ENCODE data around the gene ALDH1A2.
"Not testable (repeated sequence)": the region's sequence is repeated elsewhere in the genome, so short reads cannot be mapped to it uniquely, and the experiment has no call there.

Gene ALDH1A2

GRCh38 chr15:58038426-58039078, 27.0 kb downstream of the ALDH1A2 start:
- TF ChIP-seq CTCF (IDR thresholded peaks at IDR 0.05; ENCODE audit: extremely low read depth, insufficient read depth, missing control alignments), result no peak
- in situ Hi-C loops (cut with MboI; ENCODE audit: low pct_unique_long_range_greater_than_20kb, low sequenced_read_pairs, unreplicated experiment), result no loop called here
- DNase-seq (ENCODE audit: low spot score), result no peak

- TF ChIP-seq CTCF (IDR thresholded peaks at IDR 0.05; ENCODE audit: extremely low read depth, insufficient read depth, missing control alignments), result no peak
- DNase-seq (ENCODE audit: low spot score), result no peak
- in situ Hi-C loops (cut with MboI; ENCODE audit: low pct_unique_long_range_greater_than_20kb, low sequenced_read_pairs, unreplicated experiment), result no loop called here
These were observed 27.7 kb downstream of the ALDH1A2 start for GRCh38 chr15:58037723-58038301.

GRCh38 chr15:58036579-58036978, 28.9 kb downstream of the ALDH1A2 start:
- in situ Hi-C loops (cut with MboI; ENCODE audit: low pct_unique_long_range_greater_than_20kb, low sequenced_read_pairs, unreplicated experiment), result no loop called here
- TF ChIP-seq CTCF (IDR thresholded peaks at IDR 0.05; ENCODE audit: extremely low read depth, insufficient read depth, missing control alignments), result no peak
- no peak for DNase-seq (ENCODE audit: low spot score)

- in situ Hi-C loops (cut with MboI; ENCODE audit: low pct_unique_long_range_greater_than_20kb, low sequenced_read_pairs, unreplicated experiment); DNase-seq (ENCODE audit: low spot score): not testable (repeated sequence)
These were observed 37.1 kb downstream of the ALDH1A2 start for GRCh38 chr15:58028392-58028791.

GRCh38 chr15:58026552-58026951, 39.0 kb downstream of the ALDH1A2 start:
- in situ Hi-C loops (cut with MboI; ENCODE audit: low pct_unique_long_range_greater_than_20kb, low sequenced_read_pairs, unreplicated experiment), result no loop called here
- TF ChIP-seq CTCF (IDR thresholded peaks at IDR 0.05; ENCODE audit: extremely low read depth, insufficient read depth, missing control alignments), result no peak
- DNase-seq (ENCODE audit: low spot score), result no peak

- no peak for TF ChIP-seq CTCF (IDR thresholded peaks at IDR 0.05; ENCODE audit: extremely low read depth, insufficient read depth, missing control alignments)
- in situ Hi-C loops (cut with MboI; ENCODE audit: low pct_unique_long_range_greater_than_20kb, low sequenced_read_pairs, unreplicated experiment), result no loop called here
- no peak for DNase-seq (ENCODE audit: low spot score)
These were observed 39.5 kb downstream of the ALDH1A2 start for GRCh38 chr15:58026051-58026450.

- no peak for DNase-seq (ENCODE audit: low spot score)
- in situ Hi-C loops (cut with MboI; ENCODE audit: low pct_unique_long_range_greater_than_20kb, low sequenced_read_pairs, unreplicated experiment), result no loop called here
- no peak for TF ChIP-seq CTCF (IDR thresholded peaks at IDR 0.05; ENCODE audit: extremely low read depth, insufficient read depth, missing control alignments)
These were observed 43.9 kb downstream of the ALDH1A2 start for GRCh38 chr15:58021332-58022230.
